ENCODE measurements around the gene INPPL1.

GRCh38 chr11:72237112-72237931, 12.8 kb downstream of the INPPL1 start:
- TF ChIP-seq CTCF (IDR thresholded peaks at IDR 0.05) (no peak), POLR2A (IDR thresholded peaks at IDR 0.05) (no peak)

All from body of pancreas (tissue), 4 donors.